IMR-90 (cell line): ENCODE data around the gene POLR3A. TPM values are rescaled to one million over a fixed set of nuclear protein-coding genes. Genes with fewer than 3 reads are reported as not detected.

Source experiments
- CEBPB ChIP-seq: IDR thresholded peaks from 2 replicates; pipeline ENCODE4 v1.6.1; 2012; ENCODE audit warnings: low read depth, low read length, improper control_type of control experiment
- SMC3 ChIP-seq: fragments of 150-350 bp; IDR thresholded peaks from 2 replicates; pipeline ENCODE4 v1.6.1; 2016; ENCODE audit warnings: low read depth, mild to moderate bottlenecking, antibody characterized with exemption, low read length, moderate library complexity
- polyA plus RNA-seq, 3 experiments: library from polyadenylated mRNA; depleted of rRNA; stranded (reverse); fragments of >200 nt; gene quantifications; 2 replicates each; pipeline ENCODE4 v1.2.3, GENCODE V29; 2012; ENCODE audit warnings: low replicate concordance in 1 of 3
- total RNA-seq: library from RNA; depleted of rRNA; stranded (reverse); fragments of >200 nt; gene quantifications from 2 replicates; pipeline ENCODE4 v1.2.3, GENCODE V29; 2012

Gene POLR3A
- total and polyA plus RNA-seq, 2 of the 4 experiments (the other 2 are of a cell fraction) = 11.9 to 24.4 TPM

GRCh38 chr10:77927402-77928246, 101.7 kb downstream of the POLR3A start (continued):
- no peak for TF ChIP-seq SMC3
- TF ChIP-seq CEBPB = no peak
